ENCODE measurements around the gene GPSM1.

GPSM1 gene

DNA sequence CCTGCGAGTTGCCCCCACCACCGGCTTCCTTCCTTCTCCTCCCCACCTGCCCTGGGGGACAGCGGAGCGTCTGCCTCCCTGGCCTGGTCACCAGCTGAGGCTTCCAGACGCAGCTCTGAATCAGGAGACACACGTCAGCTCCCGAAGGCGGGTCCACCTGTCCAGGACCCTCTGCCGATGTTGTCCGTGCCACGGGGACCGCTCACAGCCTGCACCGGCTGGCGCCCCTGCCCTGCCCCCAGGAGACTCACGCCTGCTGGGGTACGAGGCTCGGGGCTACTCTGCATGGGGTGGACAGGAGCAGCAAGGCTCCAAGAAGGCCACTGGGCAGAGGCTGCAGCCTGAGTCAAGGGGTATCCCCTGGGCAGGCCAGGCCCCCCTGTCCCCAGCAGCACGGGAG is 21.5 kb upstream of the GPSM1 start:
- no peak for DNase-seq

DNA sequence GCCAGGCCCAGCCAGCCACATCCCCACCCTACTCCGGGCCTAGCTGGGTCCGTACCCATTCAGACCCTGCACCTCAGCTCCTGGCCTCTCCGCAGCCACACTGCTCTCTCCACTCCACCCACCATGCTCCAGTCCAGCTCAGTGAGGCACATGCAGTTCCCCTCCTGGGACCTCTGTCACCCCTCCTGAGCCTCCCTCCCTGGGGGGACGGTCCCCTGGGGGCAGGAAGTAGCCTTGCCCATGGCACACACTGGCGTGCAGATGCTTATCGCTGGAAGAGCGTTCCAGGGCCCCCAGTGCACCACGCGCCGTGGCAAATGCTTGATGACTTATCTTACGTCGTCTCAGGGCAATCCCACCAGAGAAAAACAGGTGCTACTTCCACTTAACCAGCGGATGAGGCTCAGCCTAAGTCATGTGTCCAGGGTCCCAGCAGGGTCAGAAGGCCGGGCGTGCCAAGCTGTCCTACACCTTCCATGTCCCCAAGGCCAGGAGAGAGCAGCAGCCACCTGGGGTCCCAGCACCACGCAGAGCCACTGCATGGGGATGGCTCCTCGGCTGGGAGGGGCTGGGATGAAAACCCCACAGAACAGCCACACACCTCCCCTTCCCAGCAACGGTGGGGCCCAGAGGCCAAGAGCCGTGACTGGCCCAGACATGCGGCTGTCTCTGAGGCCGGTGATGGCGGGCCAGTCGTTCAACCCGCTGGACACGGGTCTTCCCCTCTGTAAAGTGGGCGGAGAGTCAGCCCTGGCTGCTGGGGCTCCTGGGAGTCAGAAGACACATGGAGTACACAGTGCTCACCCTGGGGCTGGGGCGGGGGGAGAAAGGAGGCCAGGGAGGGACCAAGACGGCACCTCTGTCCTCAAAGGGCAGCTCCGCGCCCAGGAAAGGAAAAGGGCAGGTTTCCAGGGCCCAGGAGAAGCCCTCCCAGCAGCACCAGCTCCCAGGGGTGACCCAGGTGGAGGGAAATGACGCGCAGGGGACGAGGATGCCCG is 20.8 kb upstream of the GPSM1 start:
- DNase-seq: no peak

DNA sequence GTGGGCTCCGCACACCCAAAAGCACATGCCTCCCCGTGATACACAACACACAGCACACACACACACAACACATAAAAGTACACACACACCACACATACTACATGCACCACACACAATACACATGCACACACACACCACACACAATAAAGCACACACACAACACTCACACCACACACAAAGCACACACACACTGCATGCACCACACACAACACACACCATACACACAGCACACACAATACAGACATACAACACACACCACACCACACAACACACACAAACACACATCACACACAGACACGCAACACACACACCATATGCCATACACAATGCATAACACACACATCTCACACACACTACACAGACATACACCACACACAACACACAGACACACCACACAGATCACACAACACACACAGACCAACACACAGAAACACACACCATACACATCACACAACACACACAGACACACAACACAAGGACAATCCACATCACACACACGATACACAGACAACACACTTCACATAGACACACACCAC is 20.1 kb upstream of the GPSM1 start:
- DNase-seq: no peak

DNA sequence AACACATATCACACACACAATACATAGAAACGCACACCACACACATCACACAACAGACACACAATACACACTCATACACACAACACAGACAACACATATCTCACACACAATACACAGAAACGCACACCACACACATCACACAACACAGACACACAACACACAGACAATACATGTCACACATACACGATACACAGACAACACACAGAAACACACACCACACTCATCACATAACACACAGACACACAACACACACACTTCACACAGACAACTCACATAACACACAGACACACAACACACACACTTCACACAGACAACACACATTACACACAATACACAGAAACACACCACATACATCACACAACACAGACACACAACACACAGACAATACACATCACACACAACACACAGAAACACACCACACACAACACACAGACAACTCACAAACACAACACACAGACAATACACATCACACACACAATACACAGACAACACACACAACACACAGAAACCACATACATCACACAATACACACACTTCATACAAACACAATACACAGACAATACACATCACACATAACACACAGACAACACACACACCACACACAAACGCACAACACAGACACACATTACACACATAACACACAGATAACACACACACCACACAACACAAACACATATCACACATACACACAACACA is 19.2 kb upstream of the GPSM1 start:
- no peak for DNase-seq

DNA sequence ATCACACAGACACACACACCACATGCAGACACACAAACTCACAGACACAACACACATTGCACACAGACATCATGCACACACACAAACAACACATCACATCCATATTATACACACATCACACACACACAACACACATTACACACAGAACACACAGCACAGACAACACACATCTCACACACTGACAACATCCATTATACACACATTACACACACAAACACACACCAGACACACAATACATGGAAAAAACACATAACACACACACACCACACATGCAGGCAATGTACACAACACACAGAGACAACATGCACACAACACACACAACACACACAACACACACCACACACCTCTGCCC is 18.7 kb upstream of the GPSM1 start:
- no peak for DNase-seq

DNA sequence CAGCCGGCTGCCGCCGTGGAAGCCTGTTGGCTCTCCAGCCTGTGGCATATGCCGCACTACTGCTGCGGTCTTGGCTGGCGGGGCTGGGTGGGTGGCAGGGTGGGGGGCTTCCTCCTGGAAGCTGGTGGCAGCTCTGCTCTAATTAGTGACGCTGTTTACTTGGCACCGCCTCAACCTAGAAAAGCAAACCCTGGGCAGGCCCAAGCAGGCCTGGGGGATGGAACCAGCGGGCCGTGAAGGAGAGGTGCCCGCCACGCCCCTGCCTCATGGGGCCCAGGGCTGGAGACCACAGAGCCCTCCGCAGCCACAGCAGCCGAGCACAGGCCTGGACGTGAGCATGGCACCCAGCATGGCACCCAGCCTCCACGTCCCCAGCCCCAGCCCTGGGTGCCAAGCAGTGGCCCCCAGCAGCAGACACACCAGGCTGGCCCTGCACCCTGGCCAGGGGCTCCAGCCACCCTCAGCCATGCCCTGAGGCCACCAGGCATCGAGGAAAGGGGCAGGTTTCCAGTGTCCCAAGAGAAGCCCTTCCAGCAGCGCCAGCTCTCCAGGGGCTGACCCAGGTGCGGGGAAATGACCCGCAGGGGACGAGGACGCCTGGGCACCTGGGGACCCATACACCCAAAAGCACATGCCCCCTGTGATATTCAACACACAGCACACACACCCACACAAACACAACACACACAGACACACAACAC is 18.1 kb upstream of the GPSM1 start:
- no peak for DNase-seq

DNA sequence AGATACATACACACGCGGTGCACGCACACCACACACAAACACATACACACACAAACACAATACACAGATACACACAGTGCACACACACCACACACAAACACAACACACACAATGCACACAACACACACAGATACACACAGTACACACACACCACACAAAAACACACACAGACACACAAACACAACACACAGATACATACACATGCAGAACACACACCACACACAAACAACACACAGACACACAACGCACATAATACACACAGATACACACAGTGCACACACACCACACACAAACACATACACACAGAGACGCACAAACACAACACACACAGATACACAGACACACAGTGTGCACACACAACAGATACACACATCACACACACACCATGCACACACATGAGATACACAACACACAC is 17.5 kb upstream of the GPSM1 start:
- no peak for DNase-seq

DNA sequence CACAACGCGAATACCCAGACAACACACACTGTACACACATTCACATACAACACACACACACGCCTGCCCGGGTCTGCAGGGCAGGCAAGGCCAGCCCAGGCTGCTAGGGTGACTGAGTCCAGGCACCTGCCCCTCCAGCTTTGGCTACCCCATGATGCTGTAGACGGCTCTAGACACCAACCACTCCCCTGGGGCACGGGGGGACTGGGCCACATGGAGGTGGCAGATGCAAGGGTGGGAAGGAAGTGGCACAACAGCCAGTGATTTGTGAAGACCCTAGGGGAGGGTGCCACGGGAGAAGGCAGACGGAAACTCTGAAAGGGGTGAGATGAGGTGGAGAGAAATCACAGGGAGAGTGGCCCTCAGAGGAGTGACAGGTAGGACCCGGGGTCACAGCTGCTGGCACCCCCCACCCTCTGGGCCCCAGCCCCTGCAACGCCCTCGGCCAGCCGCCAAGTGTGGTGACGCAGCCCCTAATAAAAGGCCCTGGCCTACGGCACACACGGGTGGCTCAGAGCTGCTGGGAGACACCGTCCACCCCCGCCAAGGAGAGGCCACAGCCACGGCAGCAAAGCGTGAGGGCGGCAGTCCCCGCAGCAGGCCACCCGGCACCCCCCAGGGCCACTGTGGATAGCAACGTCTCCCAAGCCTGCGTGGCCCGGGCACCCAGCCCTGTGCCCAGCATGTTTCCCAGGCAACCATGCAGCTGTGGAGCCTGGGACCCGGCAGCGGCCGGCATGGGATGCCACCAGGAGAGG is 16.9 kb upstream of the GPSM1 start:
- no peak for DNase-seq

DNA sequence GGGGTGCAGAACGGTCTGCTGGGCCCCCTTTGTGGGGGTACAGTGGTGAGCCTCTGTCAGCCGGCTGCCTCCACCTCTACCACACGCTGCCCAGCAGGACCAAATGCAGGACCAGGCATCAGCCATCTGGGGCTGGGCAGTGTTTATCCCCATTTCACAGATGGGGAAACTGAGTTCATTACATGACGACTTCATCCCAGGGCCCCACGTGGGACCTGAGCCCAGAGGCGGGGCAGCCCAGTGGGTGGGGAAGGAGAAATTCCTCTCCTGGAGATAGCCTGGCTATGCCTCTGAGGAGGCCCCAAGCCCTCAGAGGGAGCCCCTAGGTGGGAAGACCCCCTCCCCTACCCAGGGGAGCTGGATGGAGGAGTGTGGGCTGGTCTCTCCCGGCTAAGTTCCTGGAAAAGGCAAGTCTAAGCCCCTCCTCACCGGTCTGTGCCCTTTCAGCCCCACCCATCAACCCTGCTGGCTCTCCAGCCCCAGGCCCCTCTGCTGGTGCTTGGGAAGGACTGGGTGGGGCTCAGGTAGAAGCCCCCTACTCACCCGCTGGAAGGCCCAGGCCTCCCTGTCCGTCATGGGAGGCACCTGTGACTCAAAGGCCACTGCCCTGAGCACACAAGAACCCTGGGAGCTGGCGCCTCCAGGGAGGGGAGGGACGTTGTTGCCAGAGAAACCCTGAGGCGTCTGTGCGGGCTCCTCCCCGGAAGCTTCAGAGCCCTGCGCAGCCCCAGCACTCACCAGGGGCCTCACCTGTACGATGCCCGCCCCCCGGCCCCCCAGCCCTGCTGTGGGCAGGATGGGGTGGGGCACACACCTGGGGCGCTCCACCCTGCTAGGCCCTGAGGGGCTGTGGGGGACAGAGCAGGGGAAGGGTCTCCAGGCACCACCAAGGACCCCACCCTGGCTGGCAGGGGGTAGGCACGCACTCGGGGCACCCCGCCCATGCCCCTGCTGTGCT is 16.0 kb upstream of the GPSM1 start:
- no peak for DNase-seq

DNA sequence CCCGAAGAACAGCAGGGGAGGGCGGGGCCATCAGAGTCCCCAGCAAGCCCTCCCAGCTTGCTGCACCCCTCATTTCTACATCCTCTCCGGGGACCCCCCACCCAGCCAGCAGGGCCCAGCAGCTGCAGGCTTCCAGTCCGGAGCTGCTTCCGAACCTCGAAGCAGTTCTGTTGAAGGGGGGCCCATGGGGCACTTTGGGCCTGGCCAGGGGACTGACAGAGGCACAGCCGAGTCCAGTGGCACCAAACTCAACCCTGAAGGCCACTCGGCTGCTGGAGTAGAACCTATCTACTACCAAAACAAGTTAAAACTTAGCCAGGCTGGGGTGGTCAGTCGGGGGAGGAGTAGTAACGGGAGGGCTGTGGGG is 15.3 kb upstream of the GPSM1 start:
- DNase-seq: no peak

DNA sequence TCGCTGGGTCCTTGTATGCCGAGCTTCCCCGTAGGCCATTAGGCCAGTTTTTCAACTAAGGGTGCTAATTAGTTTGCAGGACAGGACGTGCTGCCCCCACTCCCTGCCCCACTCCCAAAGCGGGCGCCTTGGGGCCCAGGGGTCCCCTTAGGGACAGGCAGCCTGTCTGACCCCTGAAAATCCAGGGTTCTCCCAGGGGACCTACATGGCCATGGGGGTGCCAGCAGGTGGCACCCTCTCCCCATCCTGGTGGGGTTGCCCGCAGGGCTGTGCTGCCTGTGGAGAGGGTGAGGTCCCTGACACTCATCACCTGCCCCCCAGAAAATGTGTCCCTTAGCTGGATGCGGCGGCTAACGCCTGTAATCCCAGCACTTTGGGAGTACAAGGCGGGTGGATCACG is 14.9 kb upstream of the GPSM1 start:
- DNase-seq: no peak

DNA sequence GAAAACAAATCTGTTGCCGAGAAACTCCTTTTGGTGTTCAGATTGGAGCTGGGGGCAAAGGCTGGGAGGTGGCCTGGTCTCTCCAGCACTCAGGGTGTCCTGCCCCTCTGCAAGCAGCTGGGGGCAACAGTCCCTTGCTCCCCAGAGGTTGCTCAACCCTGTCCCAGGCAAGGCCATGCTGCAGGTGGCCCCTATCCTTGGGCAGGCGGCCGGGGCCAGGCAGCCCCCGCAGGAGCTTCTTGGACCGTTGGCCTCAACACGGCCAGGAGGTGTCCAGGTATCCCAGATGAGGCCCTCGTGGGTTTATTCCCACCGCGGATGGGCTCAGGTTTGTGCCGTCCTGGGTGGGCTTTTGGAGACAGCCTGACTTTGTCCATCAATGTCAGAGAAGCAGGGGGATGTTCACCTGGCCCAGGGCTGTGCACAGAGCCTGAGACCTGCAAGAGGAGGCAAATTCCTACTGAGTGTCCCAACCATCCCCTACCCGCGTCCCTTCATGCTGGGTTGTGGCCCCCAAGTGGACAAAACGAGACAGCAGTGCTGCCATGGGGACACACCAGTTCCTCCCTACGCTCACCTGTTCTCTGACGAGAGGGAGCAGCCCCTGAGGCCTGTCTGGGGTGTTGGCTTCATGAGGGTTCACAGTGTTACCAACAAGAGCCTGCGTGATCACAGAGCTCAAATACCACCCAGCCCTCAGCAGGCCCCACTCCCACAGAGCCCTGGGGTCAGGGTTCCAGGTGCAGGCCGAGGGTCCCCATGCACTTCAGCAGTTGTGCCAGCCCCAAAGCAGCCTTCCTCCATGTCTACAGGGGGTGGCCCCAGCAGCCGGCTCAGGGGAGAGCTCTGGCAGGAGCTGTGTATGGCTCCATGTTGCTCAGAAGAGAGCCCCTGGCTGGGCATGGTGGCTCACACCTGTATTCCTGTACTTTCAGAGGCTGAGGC is 14.0 kb upstream of the GPSM1 start:
- DNase-seq: no peak

DNA sequence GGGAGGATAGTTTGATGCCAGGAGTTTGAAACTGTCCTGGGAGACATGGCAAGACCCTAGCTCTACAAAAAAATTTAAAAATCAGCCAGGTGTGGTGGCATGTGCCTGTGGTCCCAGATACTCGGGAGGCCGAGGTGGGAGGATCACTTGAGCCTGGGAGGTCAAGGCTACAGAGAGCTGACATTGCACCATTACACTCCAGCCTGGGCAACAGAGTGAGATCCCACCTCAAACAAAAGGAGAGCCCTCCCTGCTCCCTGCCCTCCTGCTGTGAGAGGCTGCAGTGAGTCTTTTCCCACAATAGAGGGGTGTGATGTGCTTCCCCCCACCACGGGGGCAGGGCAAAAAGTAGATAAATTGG is 13.3 kb upstream of the GPSM1 start:
- DNase-seq: no peak

DNA sequence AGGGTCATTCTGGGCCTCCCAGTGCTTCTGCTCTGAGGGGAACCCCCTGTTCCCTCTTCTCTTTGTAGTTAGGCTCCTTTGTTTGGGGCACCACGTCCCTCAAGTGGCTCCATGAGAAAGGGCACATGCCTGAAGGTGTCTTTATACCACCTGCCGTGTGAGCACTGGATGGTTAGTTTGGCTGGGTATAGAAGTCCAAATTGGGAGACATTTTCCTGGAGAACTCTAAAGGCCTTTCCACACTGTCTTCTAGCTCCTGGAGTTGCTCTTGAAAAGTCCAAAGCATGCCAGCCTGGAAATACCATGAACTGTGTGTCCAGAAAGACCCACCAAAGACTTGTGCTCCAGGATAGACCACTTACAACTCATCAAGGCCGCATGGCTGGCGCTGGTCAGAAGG is 12.4 kb upstream of the GPSM1 start:
- DNase-seq: no peak

DNA sequence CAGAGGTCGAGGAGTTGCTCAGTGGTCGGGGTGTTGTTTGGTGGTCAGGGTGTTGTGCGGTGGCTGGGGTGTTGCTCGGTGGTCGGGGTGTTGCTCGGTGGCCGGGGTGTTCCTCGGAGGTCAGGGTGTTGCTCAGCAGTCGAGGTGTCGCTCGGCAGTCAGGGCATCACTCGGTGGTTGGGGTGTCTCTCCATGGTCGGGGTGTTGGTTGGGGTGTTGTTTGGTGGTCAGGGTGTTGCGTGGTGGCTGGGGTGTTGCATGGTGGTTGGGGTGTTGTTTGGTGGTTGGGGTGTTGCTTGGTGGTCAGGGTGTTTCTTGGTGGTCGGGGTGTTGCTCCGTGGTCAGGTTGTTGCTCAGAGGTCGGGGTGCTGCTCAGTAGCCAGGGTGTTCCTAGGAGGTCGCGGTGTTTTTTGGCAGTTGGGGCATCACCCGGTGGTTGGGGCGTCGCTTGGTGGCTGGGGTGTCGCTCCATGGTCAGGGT is 11.0 kb upstream of the GPSM1 start:
- DNase-seq: no peak

DNA sequence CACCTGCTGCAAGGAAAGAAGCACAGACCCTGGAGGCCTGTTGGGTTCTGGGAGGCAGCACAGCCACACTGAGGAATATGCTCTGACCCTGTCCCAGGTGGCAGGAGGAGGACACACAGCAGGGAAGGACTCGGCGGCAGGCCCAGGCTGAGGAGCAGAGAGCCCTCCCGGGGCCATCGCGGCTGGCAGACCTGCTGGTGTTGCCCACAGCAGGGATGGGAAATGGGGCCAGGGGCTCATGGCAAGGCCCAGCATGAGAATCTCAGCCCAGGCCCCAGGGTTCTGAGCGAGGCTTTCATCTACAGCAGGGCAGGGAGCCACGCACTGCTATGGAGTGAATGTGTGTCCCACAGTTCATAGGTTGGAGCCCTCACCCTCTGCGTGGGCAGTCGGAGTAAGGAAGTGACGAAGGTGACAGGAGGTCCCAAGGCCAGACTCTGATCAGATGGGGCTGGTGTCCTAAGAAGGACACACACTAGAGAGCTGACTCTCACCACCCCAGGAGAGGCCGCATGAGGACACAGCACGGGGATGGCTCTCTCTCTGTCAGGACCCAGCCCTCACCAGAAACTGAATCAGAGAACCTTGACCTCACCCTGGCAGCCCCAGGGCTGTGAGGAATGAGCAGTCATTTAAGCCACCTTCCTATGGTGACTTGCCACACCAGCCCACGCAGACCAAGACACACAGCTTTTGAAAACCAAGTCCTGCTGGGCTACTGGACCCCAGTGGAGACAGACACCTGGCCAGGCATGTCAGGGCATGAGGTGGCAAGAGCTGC is 10.3 kb upstream of the GPSM1 start:
- DNase-seq: no peak

DNA sequence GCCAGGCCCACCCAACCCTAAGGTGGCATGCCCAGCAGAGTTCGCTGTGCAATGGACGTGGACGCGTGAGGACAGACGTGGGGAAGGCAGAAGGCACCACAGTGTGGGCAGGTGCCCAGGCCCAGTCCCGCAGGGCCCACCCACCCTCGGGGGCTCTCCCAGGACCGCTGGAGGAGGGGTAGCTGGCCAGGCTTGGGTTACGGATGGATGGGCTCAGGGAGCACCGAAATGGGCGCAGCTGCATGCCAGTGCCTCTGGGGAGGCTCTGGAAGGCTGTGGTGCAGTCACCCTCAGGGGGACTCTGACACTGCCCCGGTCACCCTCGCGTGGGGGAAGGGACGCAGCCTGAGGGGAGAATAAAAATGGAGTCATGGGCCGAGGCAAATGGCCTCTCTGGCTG is 9.6 kb upstream of the GPSM1 start:
- DNase-seq: no peak

DNA sequence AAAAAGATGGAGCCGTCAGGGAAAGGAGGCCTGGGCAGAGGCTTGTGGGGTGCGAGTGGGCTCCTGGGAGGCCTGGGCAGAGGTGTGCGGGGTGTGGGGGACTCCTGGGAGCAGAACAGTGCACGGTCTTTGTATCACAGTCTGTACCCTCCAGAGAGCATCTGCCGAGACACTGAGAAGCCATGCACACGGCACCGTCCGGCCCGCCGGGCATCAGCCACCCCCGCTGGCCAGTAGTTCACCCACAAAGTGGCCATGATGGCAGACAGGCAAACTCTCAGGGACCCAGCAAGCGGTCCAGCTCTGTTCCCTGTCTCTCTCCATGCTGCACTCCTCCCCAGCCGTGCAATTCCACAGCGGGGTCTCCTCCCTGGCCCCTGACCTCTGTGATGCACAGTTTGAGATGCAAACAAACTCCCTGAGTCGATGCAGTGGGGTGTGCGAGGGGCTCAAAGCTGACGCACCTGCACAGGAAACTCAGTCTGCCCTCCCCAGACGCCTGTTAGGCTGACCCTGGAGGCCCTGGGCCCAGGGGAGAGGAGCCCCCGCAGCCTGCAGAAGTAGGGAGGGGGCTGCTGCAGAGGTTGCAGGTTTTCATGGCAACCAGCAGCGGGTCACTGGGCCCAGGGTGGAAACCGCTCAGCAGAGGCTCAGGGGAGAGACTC is 9.1 kb upstream of the GPSM1 start:
- no peak for DNase-seq

DNA sequence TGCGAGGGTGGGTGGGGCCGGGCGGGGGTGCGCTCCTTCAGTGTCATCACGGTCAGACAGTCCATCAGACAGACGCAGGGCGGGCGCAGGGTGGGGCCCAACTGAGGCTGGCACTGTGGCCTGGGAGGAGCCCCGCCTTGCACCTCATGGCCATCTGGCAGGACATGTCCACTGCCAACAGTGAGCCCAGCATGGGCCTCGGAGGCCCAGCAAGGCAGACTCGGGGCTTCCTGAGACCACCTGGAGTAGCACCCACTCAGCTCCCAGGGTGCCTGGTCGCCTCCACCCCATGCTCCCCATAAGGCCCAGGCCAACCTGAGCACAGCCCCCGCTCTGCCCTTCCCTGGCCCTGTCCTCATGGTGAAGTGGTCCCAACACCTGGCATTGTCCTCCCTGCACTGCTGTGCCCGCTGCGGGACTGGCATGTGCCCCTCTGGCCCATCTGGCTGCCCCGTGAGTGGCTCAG is 8.5 kb upstream of the GPSM1 start:
- DNase-seq: no peak

All from KG1 (cell line).